NCI-H1436 (cell line): ENCODE data around the gene LYZL4.

Experiments used
- DNase-seq: peaks from one replicate; lab custom pipeline; 2025; lab: John Stamatoyannopoulos, UW

Gene LYZL4

DNA sequence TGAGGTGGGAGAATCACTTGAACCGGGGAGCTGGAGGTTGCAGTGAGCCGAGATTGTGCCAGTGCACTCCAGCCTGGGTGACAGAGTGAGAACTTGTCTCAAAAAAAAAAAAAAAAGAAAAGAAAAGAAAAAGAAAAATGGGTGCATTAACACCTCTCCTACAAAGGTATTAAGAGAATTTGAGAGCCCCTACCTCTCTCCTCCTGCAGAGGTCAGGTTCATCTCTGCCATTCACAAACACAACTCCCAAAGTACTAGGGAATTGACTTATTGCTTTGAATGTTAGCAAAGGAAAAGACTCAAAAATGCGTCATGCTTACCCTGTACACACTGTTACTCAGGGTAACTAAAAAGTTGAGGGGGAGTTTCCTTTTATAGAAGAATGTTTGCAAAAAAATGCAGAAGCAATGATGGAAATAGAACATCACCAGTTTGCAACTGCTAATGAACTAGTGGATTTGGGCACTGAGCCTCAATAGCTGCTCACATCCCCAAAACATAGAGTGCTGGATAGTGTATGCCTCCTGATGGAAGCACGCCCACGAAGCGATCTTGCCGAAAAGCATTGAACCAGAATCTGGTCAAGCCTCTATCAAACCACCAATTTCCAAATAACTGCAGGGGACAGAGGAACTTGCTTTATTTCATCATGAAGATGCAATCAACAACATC lies 15.5 kb upstream of the LYZL4 start:
- no peak for DNase-seq

GRCh38 chr3:42424911-42425310 lies 14.5 kb upstream of the LYZL4 start:
- DNase-seq = no peak

DNA sequence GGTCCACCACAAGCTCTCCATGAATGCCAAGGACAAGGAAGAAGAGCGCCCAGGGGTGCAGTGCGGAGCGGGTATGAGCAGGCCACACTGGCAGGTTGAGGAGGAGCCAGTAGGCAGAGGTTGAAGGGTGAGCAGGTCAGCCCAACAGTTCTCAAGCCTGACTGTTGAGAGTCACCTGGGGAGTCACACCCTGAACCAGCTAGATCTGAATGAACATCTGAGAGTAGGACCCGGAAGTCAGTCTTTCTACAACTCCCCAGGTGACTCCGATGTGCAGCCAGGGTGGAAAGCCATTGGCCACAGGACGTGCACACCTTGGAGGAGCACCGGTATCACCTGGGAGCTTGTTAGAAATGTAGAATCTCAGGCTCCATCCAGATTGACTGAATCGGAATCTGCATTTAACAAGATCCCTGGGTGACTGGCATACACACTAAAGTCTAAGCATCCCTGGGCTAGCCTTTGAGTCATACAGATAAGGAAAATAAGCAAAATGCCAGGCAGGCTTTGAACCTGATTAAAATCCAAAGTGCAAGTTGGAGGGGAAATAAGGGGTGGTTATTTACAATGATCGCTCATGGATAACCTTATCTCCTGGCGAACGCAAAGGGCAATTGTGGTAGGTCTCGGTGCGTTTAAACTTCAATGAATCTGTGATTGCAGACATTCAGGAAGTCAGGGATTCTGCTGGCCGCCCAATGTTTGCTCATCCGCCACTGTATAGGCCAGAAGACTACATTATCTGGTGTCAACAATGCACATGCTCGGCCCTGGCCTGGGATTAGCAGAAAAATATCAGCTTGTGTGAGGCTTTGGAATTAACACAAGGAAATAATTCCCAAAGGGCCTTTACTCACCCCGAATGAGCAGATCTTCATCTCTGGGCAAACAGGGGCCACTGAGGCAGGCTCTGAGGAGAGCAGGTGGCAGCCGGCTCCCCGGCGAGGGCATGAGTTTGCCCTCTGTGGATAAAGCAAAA lies 11.7 kb upstream of the LYZL4 start:
- no peak for DNase-seq

- no peak for DNase-seq
Observed at GRCh38 chr3:42419563-42419962, 9.2 kb upstream of the LYZL4 start.

DNA sequence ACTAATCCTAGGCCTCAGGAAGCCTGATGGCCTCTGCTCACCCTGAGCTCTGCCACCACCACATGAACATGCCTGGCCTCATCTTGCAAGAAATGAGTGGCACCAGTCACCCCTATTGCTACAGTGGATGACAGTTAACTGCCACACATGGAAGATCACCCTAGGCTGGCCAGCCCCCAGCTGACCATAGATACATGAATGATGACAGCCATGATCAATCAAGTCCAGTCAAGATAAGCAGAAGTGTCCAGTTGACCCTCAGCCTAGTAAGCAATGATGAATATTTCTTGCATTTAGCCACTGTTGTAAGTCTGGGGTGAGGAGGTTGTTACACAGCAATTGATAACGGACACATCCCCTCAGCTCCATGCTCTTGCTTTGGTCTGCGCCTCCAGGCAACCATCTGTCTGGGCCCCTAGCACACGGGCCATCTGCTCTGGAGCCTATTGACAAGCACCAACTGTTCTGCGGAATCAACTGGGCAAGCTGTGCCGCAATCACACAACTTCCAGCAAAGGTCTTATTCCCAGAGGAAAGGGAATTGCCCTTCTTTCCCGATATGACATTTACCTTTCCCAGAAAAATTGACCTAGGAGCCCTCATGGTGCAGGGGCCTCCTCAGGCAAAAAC lies 2.2 kb upstream of the LYZL4 start:
- DNase-seq = no peak

DNA sequence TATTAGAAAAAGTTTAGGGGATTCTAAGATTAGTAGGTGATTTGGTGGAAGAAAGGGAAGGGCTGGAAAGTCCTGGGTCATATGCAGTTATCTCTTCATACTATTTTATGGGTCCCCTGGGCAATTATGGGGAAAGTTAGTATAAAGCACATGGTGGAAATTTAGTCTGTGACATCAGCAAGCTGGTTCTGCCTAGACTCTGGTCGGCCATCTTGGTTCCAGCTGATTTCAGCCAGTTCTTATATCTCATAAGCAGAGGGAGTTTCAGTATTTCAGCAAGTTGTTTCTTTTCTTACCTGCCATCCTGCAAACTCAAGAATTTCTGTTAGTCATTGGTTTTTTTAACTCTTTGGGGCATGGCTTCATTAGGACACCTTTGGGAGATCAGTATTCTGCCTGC lies 1.0 kb upstream of the LYZL4 start:
- DNase-seq = no peak

DNA sequence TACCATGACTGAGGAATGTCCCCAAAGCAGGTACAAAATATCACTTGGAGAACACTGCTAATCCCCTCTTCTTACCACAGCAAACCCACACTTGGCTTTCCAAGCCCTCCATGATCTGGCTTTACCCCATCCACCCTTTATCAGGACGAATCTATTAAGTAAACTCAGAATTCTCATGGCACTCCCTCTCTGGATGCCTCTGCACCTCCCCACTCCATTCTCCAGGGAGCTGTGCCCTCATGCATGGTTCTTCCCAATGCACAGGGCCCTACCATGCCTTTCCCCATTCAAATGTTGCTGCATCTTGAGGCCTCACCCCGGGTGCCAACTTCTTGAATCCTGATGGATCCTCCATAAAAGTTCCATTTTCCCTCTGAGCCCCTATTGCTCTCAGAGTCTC lies 2.3 kb downstream of the LYZL4 start:
- no peak for DNase-seq

DNA sequence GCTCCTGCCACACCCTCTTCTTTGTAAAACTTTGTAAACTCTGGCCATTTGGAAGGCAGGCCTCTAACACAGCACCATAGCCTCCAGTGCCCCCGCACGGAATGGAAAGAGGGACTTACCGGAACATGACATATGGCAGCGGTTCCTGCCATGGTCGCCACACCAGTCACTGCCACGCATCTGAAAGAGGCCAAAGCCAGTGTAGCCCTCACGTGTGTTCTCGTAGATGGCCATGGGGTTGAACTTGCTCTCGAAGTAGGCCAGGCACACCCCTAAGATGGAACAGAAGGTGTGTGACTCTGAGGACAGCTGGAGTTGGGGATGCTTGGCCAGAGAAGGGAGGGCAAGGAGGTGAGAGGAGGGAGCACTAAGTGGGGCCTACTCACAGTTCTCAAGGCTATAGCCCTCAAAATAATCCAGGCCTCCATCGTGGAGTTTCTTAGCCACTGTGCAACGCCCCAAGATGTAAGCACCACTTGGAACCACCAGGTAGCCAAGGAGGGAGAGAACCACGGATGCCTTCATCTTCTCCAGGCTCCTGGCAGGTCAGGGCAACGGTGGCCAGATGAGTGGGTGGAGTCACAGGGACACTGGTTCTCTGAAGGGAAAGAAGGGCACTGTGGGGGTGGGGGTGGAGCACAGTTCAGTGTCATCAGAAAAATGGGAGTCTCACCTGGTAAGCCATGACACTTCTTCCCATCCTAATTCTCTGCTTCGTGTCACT lies 3.5 kb downstream of the LYZL4 start:
- DNase-seq = no peak

GRCh38 chr3:42405857-42406256 lies 4.6 kb downstream of the LYZL4 start:
- no peak for DNase-seq

DNA sequence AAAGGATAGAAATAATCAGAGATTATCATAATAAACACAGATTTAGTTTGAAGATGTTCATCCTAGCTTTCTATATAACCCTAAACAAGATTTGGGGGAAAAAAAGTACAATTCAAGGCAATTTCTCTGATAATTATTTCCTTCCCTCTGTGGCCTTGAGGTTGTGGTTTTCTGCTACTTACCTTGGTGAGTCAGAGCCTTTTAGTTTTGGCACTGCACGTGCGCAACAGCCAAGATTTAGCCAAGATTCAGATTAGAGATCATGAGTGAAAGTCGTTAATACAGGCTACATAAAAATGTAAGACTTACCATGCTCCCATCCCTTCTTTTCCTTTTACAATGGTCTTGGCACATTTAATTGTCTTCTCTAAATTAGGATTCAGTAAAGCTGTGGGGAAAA lies 6.7 kb downstream of the LYZL4 start:
- no peak for DNase-seq

- no peak for DNase-seq
Observed at GRCh38 chr3:42402394-42403096, 7.9 kb downstream of the LYZL4 start.

DNA sequence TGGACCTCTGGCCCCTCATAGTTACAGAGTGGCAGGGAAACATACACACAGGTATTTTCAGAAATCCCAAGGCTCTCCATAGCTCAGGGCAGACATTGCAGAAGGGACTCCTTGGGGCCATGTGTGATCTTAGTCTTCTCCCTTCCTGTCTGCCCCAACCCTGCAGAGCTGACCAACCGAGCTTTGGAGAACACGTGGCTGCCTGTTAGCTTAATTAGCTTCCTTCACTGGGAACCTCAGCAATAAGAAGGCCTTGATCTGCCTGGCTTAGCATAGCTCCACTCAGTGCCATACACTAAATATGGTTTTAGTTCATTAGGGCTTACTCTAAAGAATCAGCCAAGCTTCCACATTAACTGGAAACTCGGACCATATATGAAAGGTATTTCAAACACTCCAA lies 12.3 kb downstream of the LYZL4 start:
- DNase-seq = no peak

GRCh38 chr3:42397644-42398043 lies 12.8 kb downstream of the LYZL4 start:
- no peak for DNase-seq

- no peak for DNase-seq
Observed at GRCh38 chr3:42394579-42395288, 15.7 kb downstream of the LYZL4 start.

- DNase-seq = no peak
Observed at GRCh38 chr3:42387802-42388651, 22.4 kb downstream of the LYZL4 start.

GRCh38 chr3:42381551-42382082 lies 28.8 kb downstream of the LYZL4 start:
- DNase-seq = no peak

DNA sequence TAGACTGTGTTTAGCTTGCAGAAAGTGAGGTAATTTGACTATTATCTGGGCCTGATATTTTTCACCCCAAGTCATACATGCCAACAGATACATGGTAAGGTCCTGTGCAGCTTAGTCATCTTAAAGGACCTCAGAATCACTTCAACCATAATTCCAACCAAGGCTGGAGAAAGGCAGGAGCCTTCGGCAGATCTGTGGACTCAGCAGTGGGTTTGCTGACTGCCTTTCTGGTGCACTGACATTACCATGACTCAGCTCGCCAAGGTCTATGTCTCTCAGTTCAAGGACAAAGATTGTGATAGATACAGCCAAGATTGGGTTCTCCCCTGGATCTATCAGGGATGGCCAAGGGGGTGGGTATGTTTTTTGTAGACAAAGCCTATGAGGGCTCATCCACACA lies 32.7 kb downstream of the LYZL4 start:
- DNase-seq = no peak

GRCh38 chr3:42376344-42376798 lies 34.0 kb downstream of the LYZL4 start:
- DNase-seq = no peak

- no peak for DNase-seq
Observed at GRCh38 chr3:42375121-42375800, 35.1 kb downstream of the LYZL4 start.
